Endothelial cell (in vitro differentiated cells): ENCODE data around the gene ING1. TPM values are rescaled to one million over a fixed set of nuclear protein-coding genes. Genes with fewer than 3 reads are reported as not detected.

Experiments used
- DNase-seq: peaks from one replicate; pipeline ENCODE4 v3.0.0; 2021; ENCODE audit warnings: low spot score
- H3K27ac Mint-ChIP-seq: one replicate; pipeline ENCODE4 v1.8.0; 2021; ENCODE audit warnings: mixed read lengths, inconsistent platforms; ENCODE audit not compliant: unreplicated experiment
- H3K27me3 Mint-ChIP-seq: one replicate; pipeline ENCODE4 v1.8.0; 2021; ENCODE audit warnings: mild to moderate bottlenecking, moderate library complexity, mixed read lengths, inconsistent platforms; ENCODE audit not compliant: unreplicated experiment
- H3K36me3 Mint-ChIP-seq: one replicate; pipeline ENCODE4 v1.8.0; 2021; ENCODE audit warnings: mild to moderate bottlenecking, low read depth, mixed read lengths, inconsistent platforms; ENCODE audit not compliant: unreplicated experiment
- H3K4me1 Mint-ChIP-seq: one replicate; pipeline ENCODE4 v1.8.0; 2021; ENCODE audit warnings: mild to moderate bottlenecking, mixed read lengths, inconsistent platforms; ENCODE audit not compliant: unreplicated experiment
- H3K4me3 Mint-ChIP-seq: one replicate; pipeline ENCODE4 v1.8.0; 2021; ENCODE audit warnings: mild to moderate bottlenecking, mixed read lengths, inconsistent platforms; ENCODE audit not compliant: unreplicated experiment
- H3K9me3 Mint-ChIP-seq: one replicate; pipeline ENCODE4 v1.8.0; 2021; ENCODE audit warnings: mixed read lengths, inconsistent platforms; ENCODE audit not compliant: unreplicated experiment
- CTCF ChIP-seq: fragments of 200-600 bp; sonication (generic); IDR thresholded peaks from one replicate; pipeline ENCODE4 v1.5.0; 2021; ENCODE audit warnings: antibody characterized with exemption; ENCODE audit not compliant: unreplicated experiment
- total RNA-seq: library from RNA; stranded (reverse); fragmentation: NEBNext Ultra II Directional; extraction: Animal tissue kit (Norgen Biotek cat#: 25700); gene quantifications from one replicate; pipeline ENCODE4 v1.2.1, GENCODE V29; 2021; ENCODE audit not compliant: unreplicated experiment

ING1 gene
- total RNA-seq, 1 donor from 2014 or later = 9.9 TPM

- Mint-ChIP-seq H3K4me3 (no peak overlapping the region), H3K36me3 (no peaks in the 10 kb centered on the region)
- TF ChIP-seq CTCF = no peak
Measured at GRCh38 chr13:110771194-110771593, 57.7 kb downstream of the ING1 start.

GRCh38 chr13:110772091-110772984 is 58.8 kb downstream of the ING1 start:
- H3K9me3 Mint-ChIP-seq = no peaks in the 10 kb centered on the region

More at GRCh38 chr13:110771194-110771593, 57.7 kb downstream of the ING1 start:
- peaks cover 8% of the 10 kb centered on the region for H3K4me1 Mint-ChIP-seq
- H3K9me3 Mint-ChIP-seq = no peaks in the 10 kb centered on the region
- peaks cover 5% of the 10 kb centered on the region for H3K27me3 Mint-ChIP-seq
- DNase-seq = no peak
- H3K27ac Mint-ChIP-seq = no peak overlapping the region

More at GRCh38 chr13:110772091-110772984, 58.8 kb downstream of the ING1 start:
- H3K36me3 Mint-ChIP-seq = no peaks in the 10 kb centered on the region
- H3K27ac Mint-ChIP-seq = no peak overlapping the region
- TF ChIP-seq CTCF = no peak
- H3K4me3 Mint-ChIP-seq = no peak overlapping the region
- DNase-seq = no peak
- H3K27me3 Mint-ChIP-seq = peaks cover 6% of the 10 kb centered on the region
- peaks cover 8% of the 10 kb centered on the region for H3K4me1 Mint-ChIP-seq

Other genes with a start within 250 kb of the ING1 start
- gene RAB20, start 152.0 kb upstream of the ING1 start, total RNA-seq = 1.5 TPM
- gene NAXD, start 98.2 kb upstream of the ING1 start, total RNA-seq = 28.7 TPM
- 36.0 TPM for gene CARS2, start 7.6 kb upstream of the ING1 start, total RNA-seq
- gene ANKRD10, start 201.4 kb downstream of the ING1 start, total RNA-seq = 160 TPM